SK-N-SH treated with all-trans-retinoic acid at 6 μM for 48 hours (cell line): ENCODE data around the gene PTH1R.

Experiments
- ATAC-seq: fragments of 200-7000 bp; cut with Tn5 transposase; 3 replicates; pipeline ENCODE4 v1.9.1; 2020; ENCODE audit warnings: mild to moderate bottlenecking, moderate library complexity
- ARNTL ChIP-seq: fragments of 450-650 bp; formaldehyde crosslinking; IDR thresholded peaks from 2 replicates; pipeline ENCODE4 v1.5.0; 2020; ENCODE audit warnings: low read depth, mild to moderate bottlenecking, moderate library complexity, borderline replicate concordance
- BACH2 ChIP-seq: fragments of 250-450 bp; sonication (Bioruptor Pico); IDR thresholded peaks from 2 replicates; pipeline ENCODE4 v1.9.0; 2021; ENCODE audit warnings: mild to moderate bottlenecking, borderline replicate concordance
- CSRNP3 ChIP-seq: fragments of 250-450 bp; sonication (Bioruptor Pico); IDR thresholded peaks from 2 replicates; pipeline ENCODE4 v1.5.1; 2021; ENCODE audit warnings: mild to moderate bottlenecking, moderate library complexity
- ESRRG ChIP-seq: fragments of 250-450 bp; sonication (Bioruptor Pico); IDR thresholded peaks from 2 replicates; pipeline ENCODE4 v1.6.1; 2021; ENCODE audit warnings: mild to moderate bottlenecking
- ISL1 ChIP-seq: fragments of 250-450 bp; sonication (Bioruptor Pico); IDR thresholded peaks from 2 replicates; pipeline ENCODE4 v2.1.2; 2022; ENCODE audit warnings: mild to moderate bottlenecking, moderate library complexity
- OSR1 ChIP-seq: fragments of 250-450 bp; sonication (Bioruptor Pico); IDR thresholded peaks from 2 replicates; pipeline ENCODE4 v1.8.0; 2022; ENCODE audit warnings: moderate library complexity, mild to moderate bottlenecking, inconsistent platforms
- PATZ1 ChIP-seq: fragments of 250-450 bp; sonication (Bioruptor Pico); IDR thresholded peaks from 2 replicates; pipeline ENCODE4 v1.8.0; 2020; ENCODE audit warnings: mild to moderate bottlenecking, moderate library complexity, borderline replicate concordance
- PPARA ChIP-seq: fragments of 250-450 bp; sonication (Bioruptor Pico); IDR thresholded peaks from 2 replicates; pipeline ENCODE4 v1.5.0; 2020; ENCODE audit warnings: mild to moderate bottlenecking, borderline replicate concordance
- TCF4 ChIP-seq: fragments of 250-450 bp; sonication (Bioruptor Pico); IDR thresholded peaks from 2 replicates; pipeline ENCODE4 v1.8.0; 2021; ENCODE audit warnings: mild to moderate bottlenecking, moderate library complexity, borderline replicate concordance
- TOX ChIP-seq: fragments of 250-450 bp; sonication (Bioruptor Pico); IDR thresholded peaks from 2 replicates; pipeline ENCODE4 v1.8.0; 2021; ENCODE audit warnings: mild to moderate bottlenecking, moderate library complexity, borderline replicate concordance
- ZC3H10 ChIP-seq: fragments of 250-450 bp; sonication (Bioruptor Pico); IDR thresholded peaks from 2 replicates; pipeline ENCODE4 v1.5.1; 2021; ENCODE audit warnings: mild to moderate bottlenecking, moderate library complexity
- ZFP3 ChIP-seq: fragments of 250-450 bp; sonication (Bioruptor Pico); IDR thresholded peaks from 2 replicates; pipeline ENCODE4 v1.5.0; 2020; ENCODE audit warnings: mild to moderate bottlenecking, moderate library complexity
- ZFP30 ChIP-seq: fragments of 450-650 bp; formaldehyde crosslinking; IDR thresholded peaks from 2 replicates; pipeline ENCODE4 v1.5.0; 2022; ENCODE audit warnings: mild to moderate bottlenecking, moderate library complexity
- ZNF565 ChIP-seq: fragments of 450-650 bp; formaldehyde crosslinking; conservative IDR thresholded peaks from 2 replicates; pipeline ENCODE4 v1.5.0; 2020; ENCODE audit warnings: low read depth, mild to moderate bottlenecking, moderate library complexity
- ZNF70 ChIP-seq: fragments of 450-650 bp; formaldehyde crosslinking; IDR thresholded peaks from 2 replicates; pipeline ENCODE4 v1.5.0; 2020; ENCODE audit warnings: mild to moderate bottlenecking, moderate library complexity
- TF ChIP-seq, protein P1 (sequence below): fragments of 250-450 bp; sonication (Bioruptor Pico); IDR thresholded peaks from 2 replicates; pipeline ENCODE4 v1.5.1; 2020; ENCODE audit warnings: low read depth, mild to moderate bottlenecking, moderate library complexity
- TF ChIP-seq, protein P2 (sequence below): fragments of 250-450 bp; sonication (Bioruptor Pico); IDR thresholded peaks from 2 replicates; pipeline ENCODE4 v1.8.0; 2021; ENCODE audit warnings: low read depth, mild to moderate bottlenecking, moderate library complexity, borderline replicate concordance

The PTH1R gene

DNA sequence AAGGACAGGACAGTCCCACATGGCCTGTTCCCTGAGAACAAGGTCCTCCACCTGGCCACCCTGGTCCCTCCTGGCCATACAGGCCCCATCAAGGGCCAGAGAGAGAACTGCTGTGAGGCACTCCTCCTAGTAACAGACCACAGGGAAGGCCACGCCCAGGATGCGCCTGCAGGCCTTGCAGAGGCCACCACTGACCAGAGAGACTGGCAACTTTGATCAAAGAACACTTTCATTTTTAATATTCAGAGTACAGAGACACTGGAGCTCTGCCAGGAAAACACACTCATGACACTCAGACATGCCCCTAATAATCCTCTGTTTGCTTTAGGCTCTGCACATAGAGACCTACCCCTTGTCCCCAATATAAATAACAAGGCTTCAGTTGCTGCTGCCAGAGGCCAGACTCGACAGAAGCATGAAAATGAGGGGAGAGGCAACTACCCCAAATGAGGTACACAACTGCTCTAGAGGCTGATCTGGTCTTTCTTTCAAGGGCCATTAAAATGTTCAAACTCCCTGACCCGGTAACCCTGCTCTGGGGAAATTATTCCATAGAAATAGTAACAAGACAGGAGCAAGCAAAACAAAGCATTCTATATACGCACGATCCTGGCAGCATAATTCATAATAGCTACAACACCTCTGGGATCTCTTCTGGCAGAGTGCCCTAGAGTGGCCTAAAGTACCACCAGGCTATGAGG lies 54.3 kb downstream of the PTH1R start:
- TF ChIP-seq ZFP3 (no peak), TOX (CRISPR knock-in tag) (no peak), PATZ1 (no peak), ZFP30 (CRISPR knock-in tag) (no peak)
- no peak for ATAC-seq

GRCh38 chr3:46932455-46933225 lies 55.1 kb downstream of the PTH1R start:
- TF ChIP-seq TOX (CRISPR knock-in tag) = no peak
- TF ChIP-seq ZNF70 (CRISPR knock-in tag) = no peak
- TF ChIP-seq OSR1 = no peak
- TF ChIP-seq, protein P1, sequence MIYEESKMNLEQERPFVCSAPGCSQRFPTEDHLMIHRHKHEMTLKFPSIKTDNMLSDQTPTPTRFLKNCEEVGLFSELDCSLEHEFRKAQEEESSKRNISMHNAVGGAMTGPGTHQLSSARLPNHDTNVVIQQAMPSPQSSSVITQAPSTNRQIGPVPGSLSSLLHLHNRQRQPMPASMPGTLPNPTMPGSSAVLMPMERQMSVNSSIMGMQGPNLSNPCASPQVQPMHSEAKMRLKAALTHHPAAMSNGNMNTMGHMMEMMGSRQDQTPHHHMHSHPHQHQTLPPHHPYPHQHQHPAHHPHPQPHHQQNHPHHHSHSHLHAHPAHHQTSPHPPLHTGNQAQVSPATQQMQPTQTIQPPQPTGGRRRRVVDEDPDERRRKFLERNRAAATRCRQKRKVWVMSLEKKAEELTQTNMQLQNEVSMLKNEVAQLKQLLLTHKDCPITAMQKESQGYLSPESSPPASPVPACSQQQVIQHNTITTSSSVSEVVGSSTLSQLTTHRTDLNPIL (CRISPR knock-in tag) = no peak
- TF ChIP-seq ESRRG = no peak
- ATAC-seq = no peak

GRCh38 chr3:46933261-46933660 lies 55.7 kb downstream of the PTH1R start:
- TF ChIP-seq PATZ1 (no peak), ZNF565 (CRISPR knock-in tag) (no peak), TCF4 (CRISPR knock-in tag) (no peak), ARNTL (CRISPR knock-in tag) (no peak), ISL1 (CRISPR knock-in tag) (no peak), ZFP3 (no peak), BACH2 (CRISPR knock-in tag) (no peak), ZC3H10 (no peak), TOX (CRISPR knock-in tag) (no peak), PPARA (CRISPR knock-in tag) (no peak), OSR1 (no peak), ESRRG (no peak), CSRNP3 (no peak)
- TF ChIP-seq, protein P2, sequence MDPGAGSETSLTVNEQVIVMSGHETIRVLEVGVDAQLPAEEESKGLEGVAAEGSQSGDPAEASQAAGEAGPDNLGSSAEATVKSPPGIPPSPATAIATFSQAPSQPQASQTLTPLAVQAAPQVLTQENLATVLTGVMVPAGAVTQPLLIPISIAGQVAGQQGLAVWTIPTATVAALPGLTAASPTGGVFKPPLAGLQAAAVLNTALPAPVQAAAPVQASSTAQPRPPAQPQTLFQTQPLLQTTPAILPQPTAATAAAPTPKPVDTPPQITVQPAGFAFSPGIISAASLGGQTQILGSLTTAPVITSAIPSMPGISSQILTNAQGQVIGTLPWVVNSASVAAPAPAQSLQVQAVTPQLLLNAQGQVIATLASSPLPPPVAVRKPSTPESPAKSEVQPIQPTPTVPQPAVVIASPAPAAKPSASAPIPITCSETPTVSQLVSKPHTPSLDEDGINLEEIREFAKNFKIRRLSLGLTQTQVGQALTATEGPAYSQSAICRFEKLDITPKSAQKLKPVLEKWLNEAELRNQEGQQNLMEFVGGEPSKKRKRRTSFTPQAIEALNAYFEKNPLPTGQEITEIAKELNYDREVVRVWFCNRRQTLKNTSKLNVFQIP (CRISPR knock-in tag) = no peak
- TF ChIP-seq, protein P1 (CRISPR knock-in tag) = no peak
- no peak for ATAC-seq
